OCI-M2 (cell line): Measurements from ENCODE around the gene RCVRN.
"Not testable (repeated sequence)": the region's sequence is repeated elsewhere in the genome, so short reads cannot be mapped to it uniquely, and the experiment has no call there.

Experiments used
- DNase-seq: peaks from one replicate; lab custom pipeline; 2025; ENCODE audit not compliant: unreplicated experiment; lab: John Stamatoyannopoulos, UW

RCVRN gene

GRCh38 chr17:9922012-9922848 is 17.2 kb upstream of the RCVRN start:
- DNase-seq: no peak

- not testable (repeated sequence) for DNase-seq
Observed at GRCh38 chr17:9921216-9921615, 16.1 kb upstream of the RCVRN start.

DNA sequence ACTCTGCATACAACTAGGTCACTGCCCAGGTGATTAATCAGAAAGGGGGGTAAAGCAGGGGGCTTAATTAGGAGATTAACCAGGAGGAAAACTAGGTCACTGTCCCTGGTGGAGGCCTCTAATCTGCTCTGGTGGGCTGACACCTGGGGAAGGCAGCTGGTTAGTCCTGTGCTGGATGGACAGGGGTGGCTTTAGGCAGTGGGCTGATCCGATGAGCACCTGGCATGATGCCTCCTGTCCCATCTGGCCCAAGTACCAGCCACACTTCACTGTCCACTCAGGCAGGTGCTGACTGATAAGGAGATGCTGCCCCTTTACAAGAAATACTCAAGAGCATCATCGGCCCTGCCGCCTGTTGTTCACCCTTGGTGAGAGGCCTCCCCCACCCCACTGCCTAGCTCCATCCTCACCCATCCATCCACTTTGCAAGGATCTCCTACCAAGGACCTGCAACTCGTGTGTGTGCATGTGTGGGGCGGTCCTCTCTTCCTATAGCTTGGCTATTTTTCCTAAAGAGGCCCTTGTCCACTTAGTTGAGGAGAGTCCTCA is 13.8 kb upstream of the RCVRN start:
- DNase-seq: no peak

- no peak for DNase-seq
Observed at GRCh38 chr17:9918352-9918751, 13.3 kb upstream of the RCVRN start.

- DNase-seq: no peak
Observed at GRCh38 chr17:9917801-9918200, 12.7 kb upstream of the RCVRN start.

- DNase-seq: no peak
Observed at GRCh38 chr17:9917131-9917530, 12.1 kb upstream of the RCVRN start.

DNA sequence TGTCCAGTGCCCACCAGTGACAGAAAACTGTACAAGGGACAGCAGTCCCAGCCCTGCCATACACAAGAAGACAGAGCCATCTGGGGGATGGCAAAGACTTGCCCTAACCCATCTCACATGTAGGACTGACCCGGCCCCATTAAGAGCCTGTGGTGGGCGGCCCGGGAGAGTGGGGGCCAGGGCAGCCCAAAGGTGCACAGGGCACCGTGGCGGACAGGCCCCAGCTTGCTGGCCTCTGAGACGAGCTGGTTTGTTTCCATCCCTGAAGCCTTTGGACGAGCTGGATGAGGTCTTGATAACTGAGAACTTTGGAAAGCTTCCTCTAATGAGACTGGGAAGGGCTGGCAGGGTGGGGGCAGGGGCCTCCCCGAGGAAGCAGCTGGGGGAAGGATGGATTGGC is 11.0 kb upstream of the RCVRN start:
- DNase-seq: no peak

DNA sequence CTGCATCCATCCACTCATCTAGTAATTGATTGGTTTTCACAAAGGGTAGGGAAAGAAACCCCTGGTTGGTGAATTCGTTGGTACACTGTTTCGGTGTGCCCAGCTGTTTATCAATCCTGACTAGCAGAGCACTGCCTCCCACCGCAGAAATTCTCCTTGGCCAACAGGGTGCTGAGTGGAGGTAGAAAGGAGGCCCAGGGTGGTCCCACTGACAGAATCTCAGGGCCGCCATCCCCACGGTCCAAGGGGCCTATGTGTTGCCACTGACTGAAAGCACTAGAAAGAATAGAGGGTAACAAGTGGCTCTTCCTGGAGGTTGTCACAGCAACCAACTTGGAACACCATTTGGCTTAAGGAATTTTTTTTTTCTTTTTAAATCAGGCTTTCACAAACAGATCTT is 8.4 kb upstream of the RCVRN start:
- no peak for DNase-seq

DNA sequence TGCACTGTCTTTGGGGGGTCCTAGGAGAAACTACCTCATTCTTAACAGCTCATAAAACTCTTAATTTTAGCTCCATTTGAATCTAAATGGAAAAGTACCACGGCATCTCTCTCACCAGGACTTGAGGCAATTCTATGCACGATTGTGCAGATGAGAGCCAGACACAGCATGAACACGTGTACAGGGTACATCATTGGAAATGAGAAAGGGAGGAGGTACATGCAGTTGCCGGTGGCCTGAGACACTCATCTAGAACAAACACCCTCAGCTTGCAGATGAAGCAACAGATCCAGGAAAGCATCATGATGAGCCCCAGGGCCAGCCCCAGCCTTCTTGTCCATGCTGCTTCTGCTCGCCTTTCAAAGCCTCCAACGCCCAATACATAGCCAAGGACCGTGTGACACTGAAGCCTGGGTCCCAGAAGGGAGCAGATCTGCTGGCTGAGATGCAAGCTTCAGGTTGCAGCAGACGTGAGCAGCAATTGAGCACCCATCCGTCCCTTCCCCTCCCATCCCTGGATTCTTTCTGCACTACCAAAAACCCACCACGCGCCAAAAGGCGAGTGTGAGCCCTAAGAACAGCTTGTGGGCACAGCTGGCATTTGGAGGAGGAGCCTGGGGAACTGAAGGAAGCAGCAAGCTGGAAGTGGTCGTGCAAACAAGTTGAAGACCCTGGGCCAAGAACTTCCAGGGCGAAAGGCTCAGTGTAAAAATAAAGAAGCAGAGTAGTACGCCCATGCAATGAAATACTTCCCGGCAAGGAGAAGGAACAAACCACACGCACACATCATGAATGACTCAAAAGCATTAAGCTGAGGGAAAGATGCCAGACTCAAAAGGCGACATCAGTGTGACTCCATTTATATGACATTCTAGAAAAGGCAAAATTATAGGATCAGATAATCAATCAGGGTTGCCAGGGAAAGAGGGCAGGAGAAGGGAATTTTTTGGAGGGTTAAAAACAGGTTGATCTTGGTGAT is 7.3 kb upstream of the RCVRN start:
- DNase-seq: no peak

GRCh38 chr17:9911089-9911488 is 6.0 kb upstream of the RCVRN start:
- DNase-seq: no peak

DNA sequence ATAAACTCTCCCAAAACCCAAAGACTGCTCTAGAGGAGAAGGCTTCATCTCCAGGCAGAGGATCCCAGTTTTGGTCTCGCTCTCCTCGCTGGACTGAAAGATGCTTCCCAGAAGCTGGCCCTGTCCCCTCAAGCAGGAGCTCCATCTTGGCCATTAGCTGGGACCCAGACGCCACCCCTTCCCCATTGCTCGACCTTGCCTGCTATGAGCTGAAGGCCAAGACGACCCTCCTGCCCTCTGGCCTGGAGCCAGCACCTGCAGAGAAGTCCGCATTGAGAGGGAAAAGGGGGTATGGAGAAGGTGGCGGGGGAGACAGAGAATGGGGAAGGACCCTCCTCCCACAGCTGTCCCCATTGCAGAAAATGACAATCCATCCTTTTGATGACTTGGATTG is 3.6 kb upstream of the RCVRN start:
- DNase-seq: no peak

GRCh38 chr17:9907883-9908648 is 3.0 kb upstream of the RCVRN start:
- DNase-seq: no peak

DNA sequence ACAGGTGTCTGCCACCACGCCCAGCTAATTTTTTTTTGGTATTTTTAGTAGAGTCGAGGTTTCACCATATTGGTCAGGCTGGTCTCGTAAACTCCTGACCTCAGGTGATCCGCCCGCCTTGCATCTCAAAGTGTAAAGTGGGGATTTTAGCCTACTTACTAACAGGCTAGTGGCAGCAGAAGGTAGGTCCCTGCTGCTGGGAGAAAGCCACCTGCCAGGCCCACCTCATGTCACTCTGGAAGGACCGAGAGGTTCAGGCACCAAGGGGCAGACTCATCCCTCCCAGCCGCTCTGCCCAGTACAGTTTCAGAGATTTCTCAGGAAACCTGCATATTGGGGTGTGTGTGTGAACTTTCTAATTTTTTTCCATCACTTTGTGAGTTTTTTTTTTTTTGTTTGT is 2.1 kb upstream of the RCVRN start:
- no peak for DNase-seq

DNA sequence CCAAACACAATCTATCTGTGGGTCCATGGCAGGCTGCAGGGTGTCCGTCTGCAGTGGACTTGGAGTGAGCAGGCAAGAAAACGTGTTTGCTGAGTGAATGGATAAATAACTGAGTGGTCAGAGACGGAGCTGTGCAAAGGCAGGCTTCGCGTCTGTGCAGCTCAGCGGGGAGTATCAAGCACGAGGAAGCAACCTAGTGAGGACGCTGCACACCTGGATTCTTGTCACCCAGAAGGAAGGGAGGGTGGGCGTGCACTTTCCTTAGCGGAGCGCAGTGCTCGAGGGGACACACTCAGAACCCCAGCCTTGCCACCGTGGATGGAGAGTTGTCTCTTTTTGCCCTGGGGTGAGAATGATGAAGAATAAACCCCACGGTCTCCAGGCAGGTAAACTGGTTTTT is 1.5 kb upstream of the RCVRN start:
- no peak for DNase-seq

- no peak for DNase-seq
Observed at GRCh38 chr17:9905902-9906301, 831 bp upstream of the RCVRN start.

- DNase-seq: no peak
Observed at GRCh38 chr17:9904277-9905077, 594 bp downstream of the RCVRN start.

- no peak for DNase-seq
Observed at GRCh38 chr17:9902120-9902519, 3.0 kb downstream of the RCVRN start.

- no peak for DNase-seq
Observed at GRCh38 chr17:9900784-9901183, 4.3 kb downstream of the RCVRN start.

DNA sequence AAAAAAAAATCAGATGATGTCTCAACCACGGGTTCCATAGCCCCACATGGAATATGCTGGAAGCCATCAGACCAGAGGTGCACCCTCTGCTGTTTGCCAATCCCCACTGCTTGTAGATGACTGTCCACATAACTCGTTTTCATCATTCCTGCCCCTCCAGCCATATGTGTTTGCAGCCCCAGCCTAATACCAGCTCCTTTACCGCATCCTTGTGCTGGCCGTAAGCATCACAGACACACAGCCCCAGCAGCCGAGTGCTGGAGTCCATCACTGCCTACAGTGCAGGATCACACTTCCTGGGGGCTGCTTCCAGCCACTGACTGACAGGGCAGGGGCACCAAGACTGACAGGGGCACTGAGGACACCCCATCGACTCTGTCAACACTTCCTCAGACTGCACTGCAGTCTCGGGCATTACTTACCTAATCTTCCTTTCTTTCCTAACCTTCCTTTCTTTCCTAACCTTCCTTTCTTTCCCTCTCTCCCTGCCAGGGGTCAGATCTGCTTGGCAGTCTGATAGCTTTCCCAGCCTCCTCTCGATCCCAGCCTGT is 5.0 kb downstream of the RCVRN start:
- no peak for DNase-seq
